GM18870 (cell line): ENCODE results near the gene UNCX.
"Not testable (repeated sequence)": the region's sequence is repeated elsewhere in the genome, so short reads cannot be mapped to it uniquely, and the experiment has no call there.

ENCODE experiments used
- ATAC-seq: cut with Tn5 transposase; IDR thresholded peaks from one replicate; pipeline ENCODE4 v1.9.1; 2021; ENCODE audit warnings: moderate library complexity; ENCODE audit not compliant: unreplicated experiment

Gene UNCX

DNA sequence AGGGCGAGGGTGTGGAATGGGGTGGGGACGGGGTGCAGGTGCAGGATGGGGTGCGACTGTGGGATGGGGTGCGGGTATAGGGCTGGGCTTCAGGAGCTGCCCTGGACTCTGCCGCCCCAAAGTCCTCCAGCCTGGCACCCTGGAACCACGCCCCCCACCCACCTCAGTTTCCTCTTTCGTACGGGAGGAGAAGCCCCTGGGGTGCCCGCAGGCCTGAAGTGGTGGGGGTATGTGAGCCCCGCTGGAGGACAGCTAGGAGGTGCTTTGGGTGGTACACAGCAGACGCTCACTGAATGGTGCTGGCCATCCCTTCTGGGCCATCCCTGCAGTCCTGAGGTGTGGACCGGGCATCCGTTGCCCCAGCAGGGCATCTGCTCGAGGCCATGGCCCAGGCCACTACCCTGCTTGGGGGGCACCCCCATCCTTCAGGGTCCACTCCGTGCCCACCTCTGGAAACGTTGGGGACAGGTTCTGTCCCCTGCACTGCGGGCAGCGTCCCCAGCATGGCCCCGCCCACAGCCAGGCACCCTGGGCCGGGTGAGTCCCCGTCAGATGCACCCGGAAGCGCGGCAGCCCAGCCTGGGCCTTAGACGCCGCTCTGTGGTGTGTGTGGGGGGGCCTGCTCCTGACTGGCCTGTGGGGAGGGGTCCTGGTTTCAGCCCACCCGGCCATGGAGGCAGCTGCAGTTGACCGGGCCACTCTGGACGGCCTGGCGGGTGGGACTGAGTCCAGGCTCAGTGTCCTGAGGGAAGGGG is 41.6 kb downstream of the UNCX start:
- no peak for ATAC-seq

DNA sequence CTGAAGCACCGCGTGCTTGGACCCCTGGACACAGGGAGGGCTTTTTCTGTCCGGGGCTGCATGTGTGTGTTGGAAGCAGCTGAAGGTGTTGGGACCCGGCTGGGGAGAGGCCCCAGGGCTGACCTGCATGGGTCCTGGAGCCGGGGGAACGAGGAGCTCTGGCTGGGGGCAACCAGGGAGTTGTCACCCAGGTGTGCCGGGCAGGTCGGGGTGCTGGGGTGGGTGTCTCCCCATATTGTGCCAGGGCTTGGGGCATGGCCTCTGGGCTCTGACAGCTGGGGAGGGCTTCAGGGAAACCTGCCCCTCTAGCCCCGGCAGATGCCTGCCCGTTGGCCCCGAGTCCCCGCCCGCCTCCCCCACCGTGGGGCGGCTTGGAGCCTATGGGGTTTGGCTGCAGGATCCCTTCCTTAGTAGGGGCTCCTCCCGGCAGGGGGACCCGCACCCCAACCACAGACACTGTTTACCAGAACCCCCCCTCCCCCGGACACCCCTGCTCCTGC is 42.3 kb downstream of the UNCX start:
- ATAC-seq, result no peak

DNA sequence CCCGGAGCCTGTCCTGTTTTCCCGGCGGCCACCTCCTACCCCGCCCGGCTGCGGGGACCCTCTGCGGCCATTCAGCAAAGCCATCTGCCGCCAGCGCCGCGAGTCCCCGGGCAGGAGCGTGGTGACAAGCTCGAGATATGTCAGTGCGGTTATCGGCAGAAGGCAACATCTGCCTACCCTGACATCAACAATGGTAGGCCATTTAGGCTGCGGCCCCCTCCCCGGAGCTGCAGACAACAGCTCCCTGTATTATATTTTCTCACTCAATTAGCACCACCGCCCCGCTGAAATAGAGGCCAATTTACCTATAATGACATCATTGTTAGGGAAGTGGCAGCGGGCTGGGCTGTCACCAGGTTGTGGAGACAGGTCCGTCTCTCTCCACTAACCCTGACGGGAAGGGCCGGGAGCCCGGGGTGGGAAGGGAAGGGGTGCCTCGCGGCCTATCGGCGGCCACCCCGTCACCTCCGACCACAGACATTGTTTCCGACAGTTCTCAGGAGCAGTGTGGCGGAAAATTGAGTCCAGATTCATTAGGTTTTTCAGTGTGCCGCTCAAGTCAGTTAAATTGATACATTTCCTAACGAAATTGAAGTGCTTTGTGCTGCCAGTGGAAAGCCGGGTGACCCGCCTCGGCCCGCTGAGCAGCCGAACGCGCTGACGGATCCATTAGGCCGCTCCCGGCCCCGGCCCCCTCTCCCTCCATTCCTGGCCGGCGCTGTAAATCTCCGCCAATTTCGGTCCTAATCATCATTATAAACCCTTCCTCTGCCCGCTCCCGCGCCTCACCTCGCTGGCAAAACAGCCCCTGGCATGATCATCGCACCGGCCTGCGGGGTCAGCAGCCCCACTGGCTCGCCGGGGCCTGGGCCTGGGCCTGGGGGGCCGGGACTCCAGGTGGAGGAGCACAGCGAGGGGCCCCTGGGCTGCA is 43.0 kb downstream of the UNCX start:
- no peak for ATAC-seq

DNA sequence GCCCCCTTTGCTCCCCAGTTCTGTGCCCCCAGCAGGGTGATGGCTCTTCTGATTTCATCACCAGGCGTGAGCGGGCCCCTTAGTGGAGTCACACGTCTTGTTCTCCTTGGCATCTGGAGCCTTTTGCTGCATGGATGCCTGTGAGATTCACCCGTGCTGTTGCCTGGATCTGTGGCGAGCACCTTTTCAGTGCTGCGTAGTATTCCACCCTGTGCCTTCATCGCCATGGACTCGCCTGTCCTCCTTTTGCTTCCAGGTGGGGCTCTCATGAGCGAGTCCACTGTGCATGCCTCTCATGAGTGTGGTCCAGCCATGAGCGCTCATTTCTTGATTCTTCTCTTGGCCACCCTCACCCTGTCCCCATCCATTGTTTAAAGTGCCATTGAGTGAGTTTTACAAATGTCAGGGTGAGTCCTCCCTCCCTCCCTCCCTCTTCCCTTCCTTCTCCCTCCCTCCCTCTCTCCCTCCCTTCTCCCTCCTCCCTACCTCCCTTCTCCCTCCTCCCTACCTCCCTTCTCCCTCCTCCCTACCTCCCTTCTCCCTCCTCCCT is 44.0 kb downstream of the UNCX start:
- no peak for ATAC-seq

DNA sequence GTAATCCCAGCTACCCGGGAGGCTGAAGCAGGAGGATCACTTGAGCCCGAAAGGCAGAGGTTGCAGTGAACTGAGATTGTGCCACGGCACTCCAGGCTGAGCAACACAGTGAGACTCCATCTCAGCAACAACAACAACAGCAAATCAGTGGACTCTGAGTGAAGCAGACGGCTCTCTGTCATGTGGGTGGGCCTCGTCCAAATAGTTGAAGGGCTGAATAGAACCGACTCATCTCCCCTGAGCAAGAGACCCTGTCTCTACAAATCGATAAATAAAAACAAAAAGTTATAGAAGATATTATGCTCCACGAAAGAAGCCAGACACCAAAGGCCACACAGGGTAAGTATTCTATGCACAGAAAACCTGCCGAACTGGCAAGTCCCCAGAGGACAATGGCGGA is 45.9 kb downstream of the UNCX start:
- no peak for ATAC-seq

DNA sequence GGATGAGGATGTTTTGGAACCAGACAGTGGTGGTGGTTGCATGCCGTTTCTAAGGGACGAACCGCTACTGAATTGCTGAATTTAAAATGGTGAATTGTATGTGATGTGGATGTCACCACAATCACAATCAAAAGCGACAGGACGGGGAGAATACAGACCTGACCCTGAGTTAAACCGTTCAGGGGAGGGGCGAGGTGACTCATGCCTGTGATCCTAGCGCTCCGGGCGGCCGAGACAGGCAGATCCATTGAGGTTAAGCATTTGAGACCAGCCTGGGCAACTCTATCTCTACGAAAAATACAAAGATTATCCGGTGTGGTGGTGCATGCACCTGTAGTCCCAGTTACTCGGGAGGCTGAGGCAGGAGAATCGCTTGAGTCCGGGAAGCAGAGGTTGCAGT is 46.4 kb downstream of the UNCX start:
- no peak for ATAC-seq

DNA sequence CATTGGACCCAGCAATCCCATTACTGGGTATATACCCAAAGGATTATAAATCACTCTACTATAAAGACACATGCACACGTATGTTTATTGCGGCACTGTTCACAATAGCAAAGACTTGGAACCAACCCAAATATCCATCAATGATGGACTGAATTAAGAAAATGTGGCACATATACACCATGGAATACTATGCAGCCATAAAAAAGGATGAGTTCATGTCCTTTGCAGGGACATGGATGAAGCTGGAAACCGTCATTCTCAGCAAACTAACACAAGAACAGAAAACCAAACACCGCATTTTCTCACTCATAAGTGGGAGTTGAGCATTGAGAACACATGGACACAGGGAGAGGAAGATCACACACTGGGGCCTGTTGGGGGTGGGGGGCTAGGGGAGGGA is 47.2 kb downstream of the UNCX start:
- ATAC-seq, result not testable (repeated sequence)

DNA sequence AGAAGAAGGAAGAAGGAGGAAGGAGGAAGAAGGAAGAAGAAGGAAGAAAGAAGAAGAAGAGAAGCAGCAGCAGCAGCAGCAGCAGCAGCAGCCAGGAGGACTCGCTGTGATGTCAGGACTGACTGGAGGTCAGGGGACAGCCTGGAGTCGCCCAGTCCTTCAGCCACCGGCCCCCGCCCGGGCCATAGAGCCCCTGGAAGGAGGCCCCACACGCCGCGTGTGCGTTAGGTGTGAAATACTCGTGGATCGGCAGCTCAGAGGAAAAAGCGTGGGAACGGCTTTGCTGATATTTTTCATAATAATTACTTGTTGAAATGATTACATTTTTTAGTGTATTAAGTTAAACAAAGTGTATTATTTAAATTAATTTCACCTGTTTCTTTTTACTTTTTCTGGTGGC is 48.4 kb downstream of the UNCX start:
- no peak for ATAC-seq

DNA sequence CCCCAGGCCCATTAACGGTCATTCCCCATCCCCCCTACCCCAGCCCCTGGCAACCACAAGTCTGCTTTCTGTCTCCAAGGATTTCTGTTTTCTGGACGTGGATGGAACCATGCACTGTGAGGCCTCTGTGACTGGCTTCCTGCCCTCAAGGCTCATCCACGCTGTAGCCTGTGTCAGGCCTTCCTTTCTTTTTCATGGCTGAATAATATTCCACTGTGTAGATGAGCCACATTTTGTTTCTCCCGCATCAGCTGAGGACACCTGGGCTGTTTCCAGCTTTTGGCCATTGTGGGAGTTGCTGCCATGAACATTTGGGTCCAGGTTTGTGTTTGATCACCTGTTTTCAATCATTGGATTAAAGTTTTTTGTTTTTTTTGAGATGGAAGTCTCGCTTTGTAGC is 50.0 kb downstream of the UNCX start:
- no peak for ATAC-seq

DNA sequence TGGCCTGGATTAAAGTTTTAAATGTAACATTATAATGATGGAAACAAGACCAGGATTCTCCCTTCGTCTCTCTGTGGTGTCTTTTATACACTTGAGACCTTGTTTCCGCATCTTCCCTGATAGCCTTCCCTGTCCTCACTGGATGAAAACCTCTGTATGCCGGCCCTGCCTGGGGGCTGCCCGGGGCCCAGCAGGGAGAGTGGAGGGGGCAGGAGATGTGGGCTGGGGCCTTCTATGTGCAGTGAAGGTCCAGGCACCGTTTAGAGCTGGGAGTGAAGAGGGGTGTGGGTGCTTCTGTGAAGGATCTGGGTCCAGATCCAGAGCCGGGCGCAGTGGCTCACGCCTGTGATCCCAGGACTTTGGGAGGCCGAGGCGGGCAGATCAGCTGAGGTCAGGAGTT is 50.7 kb downstream of the UNCX start:
- no peak for ATAC-seq

DNA sequence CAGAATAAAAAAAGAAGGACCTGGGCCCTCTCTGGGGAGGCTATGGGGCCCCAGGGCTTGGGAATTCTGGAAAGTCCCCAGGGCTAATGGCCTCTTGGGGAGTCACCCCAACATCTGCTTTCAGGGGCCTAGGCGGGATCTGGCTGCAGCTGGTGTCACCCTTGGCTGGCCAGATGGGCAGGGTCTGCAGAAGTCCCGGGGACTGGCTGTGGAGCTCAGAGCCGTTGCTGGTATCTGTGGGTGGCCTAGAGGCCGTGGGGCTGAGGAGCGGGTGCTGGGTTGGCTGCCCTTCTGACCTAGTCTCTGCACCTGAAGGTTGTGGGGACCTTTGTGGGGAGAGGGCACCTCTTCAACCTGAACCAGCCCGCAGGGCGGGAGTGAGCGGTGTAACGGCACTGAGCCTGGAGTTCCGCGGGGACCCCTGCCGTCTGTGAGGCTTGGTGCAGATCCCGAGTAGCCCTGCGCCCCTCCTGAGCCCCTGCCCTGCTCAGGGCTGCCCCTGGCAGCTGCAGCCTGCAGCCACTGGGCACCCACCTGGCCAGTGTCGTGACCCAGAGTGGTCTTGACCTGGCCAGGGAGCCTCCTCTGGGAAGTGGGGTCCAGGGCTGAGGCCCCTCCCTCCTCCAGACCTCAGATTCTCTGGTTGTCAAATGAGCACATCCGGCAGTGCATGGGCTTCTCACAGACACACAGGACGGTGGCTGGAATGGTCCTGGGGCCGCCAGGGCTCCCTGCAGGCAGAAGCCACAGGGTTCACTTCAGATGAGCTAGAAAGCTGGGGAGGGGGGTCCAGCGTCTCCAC is 51.5 kb downstream of the UNCX start:
- no peak for ATAC-seq

DNA sequence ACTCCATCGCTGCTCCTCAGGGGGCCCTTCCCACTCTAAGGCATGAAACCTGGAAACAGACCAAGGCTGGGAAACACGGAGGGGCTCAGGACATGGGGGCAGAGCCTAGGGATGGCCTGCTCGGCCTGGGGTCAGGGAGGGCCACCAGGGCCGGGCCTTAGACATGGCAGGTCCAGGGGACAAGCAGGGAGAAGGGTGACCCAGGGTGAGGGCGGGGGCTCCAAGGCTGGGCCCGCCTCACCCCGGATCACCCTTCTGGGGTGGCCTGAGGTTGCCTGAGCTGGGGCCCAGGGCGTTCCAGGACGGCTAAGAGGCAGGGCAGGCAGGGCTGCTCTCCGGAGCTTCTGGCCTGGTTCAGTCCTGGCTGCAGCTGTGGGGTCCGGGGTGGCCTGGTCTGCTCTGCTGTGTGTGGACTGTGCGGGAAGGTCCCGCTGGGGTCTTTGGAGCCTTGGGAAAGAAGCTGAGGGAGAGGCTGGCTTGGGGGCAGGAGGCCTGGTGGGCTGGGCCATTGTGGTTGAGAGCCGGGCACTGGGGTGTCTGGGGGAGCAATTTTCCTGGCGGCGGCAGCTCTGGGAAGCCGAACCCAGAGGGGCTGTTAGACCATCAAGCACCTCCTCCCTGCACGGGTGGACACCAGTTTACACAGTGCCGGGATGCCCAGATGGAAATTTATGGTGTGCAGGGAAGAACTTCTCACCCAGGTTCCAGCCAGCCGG is 52.2 kb downstream of the UNCX start:
- ATAC-seq, result no peak

DNA sequence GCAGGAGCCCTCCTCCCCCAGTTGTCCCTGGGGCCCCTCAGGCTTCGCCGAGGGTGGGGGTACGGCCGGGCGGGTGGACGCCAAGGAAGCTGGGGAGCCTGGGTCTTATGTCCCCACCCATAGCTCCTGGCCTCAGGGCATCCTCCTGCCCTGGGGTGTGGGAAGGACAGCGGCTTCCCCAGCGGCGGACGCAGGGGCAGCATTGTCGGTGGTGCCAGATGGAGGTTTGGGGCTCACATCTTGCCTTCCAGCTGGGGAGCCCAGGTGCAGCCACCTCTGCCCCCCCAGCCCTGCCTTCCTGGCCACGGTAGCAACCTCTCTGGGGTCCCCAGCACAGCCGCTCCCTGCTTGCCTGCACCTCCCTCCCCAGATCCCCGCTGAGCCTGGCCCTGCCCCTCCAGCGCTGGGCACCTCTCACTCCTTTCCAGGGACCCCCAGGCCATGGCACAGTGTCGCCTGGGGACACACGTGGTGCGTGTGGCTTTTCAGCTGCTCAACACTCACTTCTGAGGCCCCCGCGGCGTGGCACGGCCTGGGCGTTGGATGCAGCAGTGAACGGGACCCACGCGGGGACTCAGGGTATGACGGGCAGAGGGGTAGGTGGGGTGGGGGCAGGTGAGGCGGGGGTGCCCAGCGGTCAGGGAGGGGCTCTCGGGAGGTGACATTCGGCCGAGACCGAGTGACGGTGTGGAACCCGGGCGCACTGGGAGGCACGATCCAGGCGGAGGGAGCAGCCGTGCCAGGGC is 53.1 kb downstream of the UNCX start:
- no peak for ATAC-seq
